Chondrocyte (in vitro differentiated cells): Measurements from ENCODE around the gene CHML. TPM values are rescaled to one million over a fixed set of nuclear protein-coding genes. Genes with fewer than 3 reads are reported as not detected.

Source experiments
- DNase-seq: peaks from one replicate; pipeline ENCODE4 v3.0.0; 2021; ENCODE audit warnings: mixed read lengths, low spot score
- H3K27ac Mint-ChIP-seq: one replicate; pipeline ENCODE4 v1.8.0; 2021; ENCODE audit warnings: mild to moderate bottlenecking, moderate library complexity, mixed read lengths; ENCODE audit not compliant: unreplicated experiment
- H3K27me3 Mint-ChIP-seq: 2 replicates; pipeline ENCODE4 v1.8.0; 2021; ENCODE audit warnings: low read depth, mixed read lengths
- H3K36me3 Mint-ChIP-seq: 2 replicates; pipeline ENCODE4 v1.8.0; 2021; ENCODE audit warnings: low read depth, mixed read lengths
- H3K4me1 Mint-ChIP-seq: 2 replicates; pipeline ENCODE4 v1.8.0; 2021; ENCODE audit warnings: low read depth, mild to moderate bottlenecking, mixed read lengths
- H3K4me3 Mint-ChIP-seq: one replicate; pipeline ENCODE4 v1.8.0; 2021; ENCODE audit warnings: mild to moderate bottlenecking, moderate library complexity, mixed read lengths; ENCODE audit not compliant: unreplicated experiment
- H3K9me3 Mint-ChIP-seq: 2 replicates; pipeline ENCODE4 v1.8.0; 2021; ENCODE audit warnings: low read depth, mixed read lengths
- total RNA-seq: library from RNA; stranded (reverse); gene quantifications from 3 replicates; pipeline ENCODE4 v1.2.1, GENCODE V29; 2021
- TF ChIP-seq, protein P1 (sequence below): fragments of 200-600 bp; sonication (generic); IDR thresholded peaks from 2 replicates; pipeline ENCODE4 v1.5.0; 2021; ENCODE audit warnings: antibody characterized with exemption, mild to moderate bottlenecking, moderate library complexity

Gene CHML
- total RNA-seq, 1 donor from 2014 or later = 14.0 TPM

DNA sequence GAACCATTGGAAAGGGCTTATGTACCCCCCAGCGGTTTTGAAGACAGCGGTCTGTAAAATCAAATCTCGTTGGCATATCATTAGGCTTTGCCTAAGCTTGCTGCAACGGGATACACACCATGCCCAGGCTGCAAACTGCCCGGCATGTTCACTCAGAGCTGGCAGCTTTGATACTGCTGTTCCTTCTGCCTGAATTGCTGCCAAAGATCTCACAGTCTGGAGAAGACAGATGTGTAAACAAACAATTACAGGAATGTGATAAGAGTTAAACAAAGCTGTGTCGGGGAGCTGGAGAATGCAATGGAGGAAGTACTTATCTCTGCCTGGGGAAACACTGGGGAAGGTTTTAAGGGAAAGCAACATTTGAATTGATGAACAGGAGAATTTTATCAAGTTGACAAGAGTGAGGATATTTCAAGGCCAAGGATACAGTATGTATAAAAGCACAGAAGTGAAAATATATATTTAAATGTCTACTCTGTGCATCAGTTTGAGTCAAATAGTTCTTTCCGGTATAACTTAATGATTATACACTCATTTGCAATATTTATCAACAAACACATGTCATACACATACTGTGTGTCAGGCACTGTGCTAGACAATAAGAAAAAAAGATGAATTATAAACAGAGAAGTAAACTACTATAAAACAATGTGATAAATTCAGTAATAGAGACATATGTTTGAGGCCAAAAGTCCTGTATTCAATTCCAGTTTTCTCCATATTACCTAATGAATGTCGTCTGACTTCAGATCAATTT lies 29.9 kb downstream of the CHML start:
- TF ChIP-seq, protein P1, sequence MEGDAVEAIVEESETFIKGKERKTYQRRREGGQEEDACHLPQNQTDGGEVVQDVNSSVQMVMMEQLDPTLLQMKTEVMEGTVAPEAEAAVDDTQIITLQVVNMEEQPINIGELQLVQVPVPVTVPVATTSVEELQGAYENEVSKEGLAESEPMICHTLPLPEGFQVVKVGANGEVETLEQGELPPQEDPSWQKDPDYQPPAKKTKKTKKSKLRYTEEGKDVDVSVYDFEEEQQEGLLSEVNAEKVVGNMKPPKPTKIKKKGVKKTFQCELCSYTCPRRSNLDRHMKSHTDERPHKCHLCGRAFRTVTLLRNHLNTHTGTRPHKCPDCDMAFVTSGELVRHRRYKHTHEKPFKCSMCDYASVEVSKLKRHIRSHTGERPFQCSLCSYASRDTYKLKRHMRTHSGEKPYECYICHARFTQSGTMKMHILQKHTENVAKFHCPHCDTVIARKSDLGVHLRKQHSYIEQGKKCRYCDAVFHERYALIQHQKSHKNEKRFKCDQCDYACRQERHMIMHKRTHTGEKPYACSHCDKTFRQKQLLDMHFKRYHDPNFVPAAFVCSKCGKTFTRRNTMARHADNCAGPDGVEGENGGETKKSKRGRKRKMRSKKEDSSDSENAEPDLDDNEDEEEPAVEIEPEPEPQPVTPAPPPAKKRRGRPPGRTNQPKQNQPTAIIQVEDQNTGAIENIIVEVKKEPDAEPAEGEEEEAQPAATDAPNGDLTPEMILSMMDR = no peak
- no peak overlapping the region for H3K27ac Mint-ChIP-seq
- peaks cover 41% of the 10 kb centered on the region for H3K4me1 Mint-ChIP-seq
- H3K36me3 Mint-ChIP-seq = no peaks in the 10 kb centered on the region
- no peak for DNase-seq
- H3K9me3 Mint-ChIP-seq = no peaks in the 10 kb centered on the region
- H3K4me3 Mint-ChIP-seq = no peak overlapping the region
- H3K27me3 Mint-ChIP-seq = no peaks in the 10 kb centered on the region

DNA sequence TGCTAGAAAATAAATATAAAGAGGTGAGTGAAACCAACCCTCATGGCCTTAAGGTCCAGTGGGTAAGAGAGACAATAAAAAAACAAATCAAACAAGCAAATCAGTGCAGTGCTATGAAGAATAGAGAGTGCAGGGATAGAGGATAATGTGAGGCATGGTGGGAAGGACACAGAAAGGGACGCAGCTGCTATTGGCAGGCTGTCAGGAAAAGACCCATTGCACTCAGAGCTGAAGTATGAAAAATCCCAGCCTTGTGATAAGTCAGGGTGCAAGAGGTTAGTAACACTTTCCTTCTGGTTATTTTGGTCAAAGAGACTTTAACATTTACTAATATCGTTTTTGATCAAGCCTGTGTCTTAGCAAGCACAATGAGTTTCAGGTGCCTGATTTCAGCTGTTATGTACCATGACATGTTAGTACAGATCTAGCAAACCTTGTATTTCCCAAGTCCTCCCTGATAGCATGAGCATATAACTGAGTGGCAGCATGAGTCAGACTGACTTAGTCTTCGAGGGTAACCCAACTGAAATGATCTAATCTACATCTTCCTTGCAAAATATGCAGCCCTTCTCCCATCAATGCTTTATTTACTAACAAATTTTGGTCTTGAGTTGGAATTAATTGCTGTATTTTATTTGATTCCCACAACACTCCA lies 31.7 kb downstream of the CHML start:
- TF ChIP-seq, protein P1 = no peak
- no peak overlapping the region for H3K4me3 Mint-ChIP-seq
- DNase-seq = no peak
- no peaks in the 10 kb centered on the region for H3K27me3 Mint-ChIP-seq
- no peaks in the 10 kb centered on the region for H3K9me3 Mint-ChIP-seq
- H3K4me1 Mint-ChIP-seq = peaks cover 41% of the 10 kb centered on the region
- no peaks in the 10 kb centered on the region for H3K36me3 Mint-ChIP-seq
- H3K27ac Mint-ChIP-seq = peak overlapping the region; percentile 0

DNA sequence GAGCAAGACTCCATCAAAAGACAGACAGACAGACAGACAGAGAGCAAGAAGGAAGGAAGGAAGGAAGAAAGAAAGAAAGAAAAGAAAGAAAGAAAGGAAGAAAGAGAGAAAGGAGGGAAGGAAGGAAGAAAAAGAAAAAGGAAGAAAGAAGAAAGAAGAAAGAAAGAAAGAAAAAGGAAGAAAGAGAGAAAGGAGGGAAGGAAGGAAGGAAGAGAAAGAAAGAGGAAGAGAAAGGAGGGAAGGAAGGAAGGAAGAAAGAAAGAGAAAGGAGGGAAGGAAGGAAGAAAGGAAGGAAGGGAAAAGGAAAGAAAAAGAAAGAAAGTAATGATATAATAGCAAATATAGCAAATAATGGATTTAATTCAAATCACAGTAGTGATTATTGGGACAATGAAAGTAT lies 32.7 kb downstream of the CHML start:
- no peaks in the 10 kb centered on the region for H3K27me3 Mint-ChIP-seq
- peaks cover 45% of the 10 kb centered on the region for H3K4me1 Mint-ChIP-seq
- H3K4me3 Mint-ChIP-seq = no peak overlapping the region
- TF ChIP-seq, protein P1 = no peak
- no peak for DNase-seq
- no peak overlapping the region for H3K27ac Mint-ChIP-seq
- peaks cover 3% of the 10 kb centered on the region for H3K36me3 Mint-ChIP-seq
- H3K9me3 Mint-ChIP-seq = no peaks in the 10 kb centered on the region

DNA sequence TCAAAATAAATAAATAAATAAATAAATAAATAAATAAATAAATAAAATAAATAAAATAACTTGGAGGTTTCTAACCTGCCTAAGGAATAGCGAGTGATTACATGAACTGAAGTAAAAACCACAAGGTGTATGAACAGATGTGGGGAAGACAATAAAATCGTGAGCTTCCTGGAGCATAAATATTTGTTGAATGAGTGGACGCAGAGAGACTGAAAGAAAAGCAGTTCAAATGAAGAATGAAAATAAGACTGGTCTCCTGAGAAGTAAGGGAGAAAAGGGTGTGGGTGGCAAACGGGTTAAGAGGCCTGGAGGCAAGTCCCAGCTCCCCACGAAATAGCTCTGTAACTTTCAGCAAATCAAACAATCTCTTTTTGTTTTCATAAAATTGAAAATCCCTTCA lies 33.6 kb downstream of the CHML start:
- H3K4me1 Mint-ChIP-seq = peaks cover 43% of the 10 kb centered on the region
- H3K27me3 Mint-ChIP-seq = no peaks in the 10 kb centered on the region
- no peaks in the 10 kb centered on the region for H3K9me3 Mint-ChIP-seq
- no peak overlapping the region for H3K27ac Mint-ChIP-seq
- H3K36me3 Mint-ChIP-seq = peaks cover 6% of the 10 kb centered on the region
- no peak overlapping the region for H3K4me3 Mint-ChIP-seq
- no peak for DNase-seq
- TF ChIP-seq, protein P1 = no peak

DNA sequence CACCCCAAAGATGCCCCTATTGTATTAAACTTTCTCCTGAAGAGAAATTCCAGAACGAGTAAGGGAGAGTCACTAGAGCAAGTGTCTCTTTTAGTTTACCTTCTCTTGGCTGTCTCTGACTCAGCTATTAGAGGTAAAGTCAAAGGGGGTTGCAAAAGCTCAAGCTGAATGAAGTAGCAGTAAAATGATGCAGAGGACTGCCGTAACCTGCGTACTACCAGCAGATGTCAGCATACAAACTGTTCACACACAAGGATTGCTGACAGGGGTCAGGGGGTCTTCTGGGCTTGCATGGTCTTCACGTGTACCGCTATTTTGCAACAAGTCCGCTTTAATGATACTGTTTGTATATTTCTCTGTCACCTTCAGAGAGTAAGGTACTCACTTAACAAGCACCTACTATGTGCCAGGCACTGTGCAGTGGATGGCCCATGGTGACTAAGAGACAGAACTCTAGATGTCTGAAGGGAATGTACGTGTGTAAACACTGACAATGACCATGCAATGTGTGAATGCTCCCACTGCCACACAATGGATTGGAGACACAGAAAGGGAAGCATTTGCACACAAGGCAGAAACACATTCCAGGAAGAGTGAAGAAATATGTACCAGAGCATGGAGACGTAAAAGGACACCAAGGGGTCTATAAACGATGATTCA lies 34.9 kb downstream of the CHML start:
- DNase-seq = no peak
- TF ChIP-seq, protein P1 = peak; percentile 65
- peaks cover 48% of the 10 kb centered on the region for H3K4me1 Mint-ChIP-seq
- H3K4me3 Mint-ChIP-seq = no peak overlapping the region
- peaks cover 10% of the 10 kb centered on the region for H3K36me3 Mint-ChIP-seq
- H3K27ac Mint-ChIP-seq = no peak overlapping the region
- H3K27me3 Mint-ChIP-seq = no peaks in the 10 kb centered on the region
- no peaks in the 10 kb centered on the region for H3K9me3 Mint-ChIP-seq
